ENCODE data around the gene SURF1. TPM values are rescaled to one million over a fixed set of nuclear protein-coding genes. Genes with fewer than 3 reads are reported as not detected.

The SURF1 gene
- total RNA-seq, 1 experiment from 2014 or later, result 45.6 TPM

- Histone ChIP-seq H3K27ac (ENCODE audit: low read length) (no peak overlapping the region), H3K4me3 (ENCODE audit: low read depth in 2 of 2, low read length in 2 of 2) (no peak overlapping the region), H3K9me3 (ENCODE audit: control insufficient read depth, insufficient read depth, low read depth, low read length) (no peaks in the 10 kb centered on the region), H3K36me3 (ENCODE audit: control insufficient read depth, insufficient read depth, low read length) (no peaks in the 10 kb centered on the region), H3K27me3 (ENCODE audit: control insufficient read depth, insufficient read depth, low read length) (no peaks in the 10 kb centered on the region), H3K4me1 (ENCODE audit: control insufficient read depth, insufficient read depth, low read length) (no peaks in the 10 kb centered on the region)
- no TSS peak for BruUV-seq (replicated peaks)
- ChIA-PET POLR2A (no interaction called here), CTCF (no interaction called here)
- DNase-seq (ENCODE audit: low read depth, low spot score) (no peak), ATAC-seq (no peak)
- intact Hi-C loops (cut with micrococcal nuclease; ENCODE audit: unreplicated experiment) (no loop called here), in situ Hi-C loops (cut with HindIII; ENCODE audit: low pct_unique_long_range_greater_than_20kb, low sequenced_read_pairs) (no loop called here)
- no peak for TF ChIP-seq CTCF (IDR thresholded peaks at IDR 0.05)
- TF ChIP-seq REST (IDR thresholded peaks at IDR 0.05; ENCODE audit: insufficient read depth in 1 of 2, low read depth in 2 of 2, low read length in 1 of 2), result no peak
- no peak for TF ChIP-seq TCF7L2 (IDR thresholded peaks at IDR 0.05; ENCODE audit: low read depth, low read length)
- TF ChIP-seq POLR2AphosphoS5 (IDR thresholded peaks at IDR 0.05; ENCODE audit: low read depth, low read length), result no peak
These were observed 52.2 kb downstream of the SURF1 start for GRCh38 chr9:133304158-133304470.

- no TSS peak for BruUV-seq (replicated peaks)
- CTCF ChIA-PET, result no interaction called here
- H3K27me3 ChIP-seq (ENCODE audit: control insufficient read depth, insufficient read depth, low read length), result no peaks in the 10 kb centered on the region
These were observed 52.8 kb downstream of the SURF1 start for GRCh38 chr9:133303266-133304157.

More at GRCh38 chr9:133303266-133304157, 52.8 kb downstream of the SURF1 start:
- intact Hi-C loops (cut with micrococcal nuclease; ENCODE audit: unreplicated experiment), result no loop called here
- DNase-seq (ENCODE audit: low read depth, low spot score), result no peak
- in situ Hi-C loops (cut with HindIII; ENCODE audit: low pct_unique_long_range_greater_than_20kb, low sequenced_read_pairs), result no loop called here
- Histone ChIP-seq H3K36me3 (ENCODE audit: control insufficient read depth, insufficient read depth, low read length) (no peaks in the 10 kb centered on the region), H3K4me3 (ENCODE audit: low read depth in 2 of 2, low read length in 2 of 2) (no peak overlapping the region), H3K27ac (ENCODE audit: low read length) (no peak overlapping the region), H3K4me1 (ENCODE audit: control insufficient read depth, insufficient read depth, low read length) (no peaks in the 10 kb centered on the region), H3K9me3 (ENCODE audit: control insufficient read depth, insufficient read depth, low read depth, low read length) (no peaks in the 10 kb centered on the region)
- POLR2A ChIA-PET, result no interaction called here
- no peak for ATAC-seq
- TF ChIP-seq SIN3A (IDR thresholded peaks at IDR 0.05; ENCODE audit: borderline replicate concordance, insufficient read depth, low read depth, low read length) (no peak), CTCF (IDR thresholded peaks at IDR 0.05) (no peak)

Other genes starting within 250 kb of the SURF1 start
- gene RALGDS, start 235.2 kb downstream of the SURF1 start, total RNA-seq (2021; ENCODE audit: unreplicated experiment), result 25.8 TPM
- 1.8 TPM for gene GBGT1, start 192.6 kb downstream of the SURF1 start, total RNA-seq (2021; ENCODE audit: unreplicated experiment)
- gene OBP2B, start 147.2 kb downstream of the SURF1 start, total RNA-seq (2021; ENCODE audit: unreplicated experiment), result not detected
- 0.10 TPM for gene ABO, start 81.3 kb downstream of the SURF1 start, total RNA-seq (2021; ENCODE audit: unreplicated experiment)
- gene SURF6, start 20.3 kb downstream of the SURF1 start, total RNA-seq (2021; ENCODE audit: unreplicated experiment), result 16.1 TPM
- 26.2 TPM for gene MED22, start 8.4 kb downstream of the SURF1 start, total RNA-seq (2021; ENCODE audit: unreplicated experiment)
- gene RPL7A, start 8.3 kb downstream of the SURF1 start, total RNA-seq (2021; ENCODE audit: unreplicated experiment), result 1,104 TPM
- 19.2 TPM for gene SURF2, start 63 bp upstream of the SURF1 start, total RNA-seq (2021; ENCODE audit: unreplicated experiment)
- 149 TPM for gene SURF4, start 19.6 kb upstream of the SURF1 start, total RNA-seq (2021; ENCODE audit: unreplicated experiment)
- gene STKLD1, start 19.9 kb upstream of the SURF1 start, total RNA-seq (2021; ENCODE audit: unreplicated experiment), result 0.74 TPM
- gene REXO4, start 61.5 kb upstream of the SURF1 start, total RNA-seq (2021; ENCODE audit: unreplicated experiment), result 19.9 TPM
- 3.4 TPM for gene ADAMTS13, start 65.9 kb upstream of the SURF1 start, total RNA-seq (2021; ENCODE audit: unreplicated experiment)
- gene CACFD1, start 103.5 kb upstream of the SURF1 start, total RNA-seq (2021; ENCODE audit: unreplicated experiment), result 13.9 TPM
- gene SLC2A6, start 122.6 kb upstream of the SURF1 start, total RNA-seq (2021; ENCODE audit: unreplicated experiment), result 48.2 TPM
- not detected for gene MYMK, start 168.5 kb upstream of the SURF1 start, total RNA-seq (2021; ENCODE audit: unreplicated experiment)
- 0.10 TPM for gene ADAMTSL2, start 178.2 kb upstream of the SURF1 start, total RNA-seq (2021; ENCODE audit: unreplicated experiment)